NCI-H82 (cell line): ENCODE results near the gene CEACAM19.
"Not testable (repeated sequence)": the region's sequence is repeated elsewhere in the genome, so short reads cannot be mapped to it uniquely, and the experiment has no call there.

Experiments used
- DNase-seq: peaks from one replicate; lab custom pipeline; 2025; lab: John Stamatoyannopoulos, UW

CEACAM19 gene, protein sequence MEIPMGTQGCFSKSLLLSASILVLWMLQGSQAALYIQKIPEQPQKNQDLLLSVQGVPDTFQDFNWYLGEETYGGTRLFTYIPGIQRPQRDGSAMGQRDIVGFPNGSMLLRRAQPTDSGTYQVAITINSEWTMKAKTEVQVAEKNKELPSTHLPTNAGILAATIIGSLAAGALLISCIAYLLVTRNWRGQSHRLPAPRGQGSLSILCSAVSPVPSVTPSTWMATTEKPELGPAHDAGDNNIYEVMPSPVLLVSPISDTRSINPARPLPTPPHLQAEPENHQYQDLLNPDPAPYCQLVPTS

DNA sequence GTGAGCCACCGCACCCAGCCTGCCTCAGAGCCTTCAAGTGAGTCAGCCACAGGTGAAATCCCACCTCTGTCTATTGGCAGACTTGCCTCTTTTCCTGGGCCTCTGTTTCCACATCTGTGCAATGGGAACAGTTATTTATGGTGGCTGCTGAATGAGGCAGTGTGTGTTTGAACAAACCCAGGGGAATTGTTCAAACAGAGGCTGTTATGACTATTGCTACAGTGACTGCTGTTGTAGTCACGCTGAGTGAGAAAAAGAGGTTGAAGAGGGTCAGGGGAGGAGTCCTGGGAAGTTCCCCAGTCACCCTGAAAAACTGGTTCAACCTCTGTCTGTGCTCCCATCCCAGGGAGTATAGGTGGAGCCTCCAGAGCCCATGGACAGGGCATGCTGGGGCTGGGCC is at the start of gene CEACAM19:
CEACAM19 (plus strand) TSS at position 83 of the 400 bp plus-strand sequence. CDS start 450 bp downstream, outside the sequence.
- DNase-seq, result no peak

DNA sequence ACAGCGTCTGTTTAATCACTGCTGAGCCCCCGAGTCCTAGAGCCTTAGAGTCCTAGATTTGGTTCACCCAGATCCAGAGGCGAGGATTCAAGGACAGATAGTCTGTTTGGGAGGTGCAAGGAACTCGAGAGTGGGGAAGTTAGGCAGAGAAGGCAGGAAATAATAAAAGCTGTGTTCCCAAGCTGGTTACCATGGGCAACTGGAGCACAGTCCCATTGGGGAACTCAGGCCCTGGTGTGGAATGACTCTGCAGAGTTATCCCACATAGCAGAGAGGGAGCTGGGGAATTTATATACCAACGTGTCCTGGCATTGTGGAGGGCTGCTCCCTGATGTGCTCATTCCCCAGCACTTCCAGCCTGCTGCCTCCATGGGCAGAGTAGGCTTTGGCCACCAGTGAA is 48.2 kb upstream of the CEACAM19 start:
- no peak for DNase-seq

DNA sequence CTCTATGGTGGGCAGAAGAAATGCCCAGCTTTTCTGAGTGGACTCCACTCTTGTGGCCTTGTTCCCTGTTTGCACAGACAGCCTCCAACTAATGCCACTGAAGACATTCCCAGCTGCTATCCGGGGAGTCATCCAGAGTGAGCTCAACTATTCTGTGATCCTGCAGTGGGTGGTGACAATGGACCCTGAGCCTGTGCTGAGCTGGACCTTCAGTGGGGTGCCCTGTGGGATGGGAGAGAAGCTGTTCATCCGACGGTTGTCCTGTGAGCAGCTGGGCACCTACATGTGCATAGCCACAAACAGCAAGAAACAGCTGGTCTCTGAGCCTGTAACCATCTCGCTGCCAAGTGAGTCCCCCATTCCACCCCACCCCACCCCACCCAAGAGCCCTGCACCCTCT is 47.7 kb upstream of the CEACAM19 start:
- DNase-seq, result no peak

DNA sequence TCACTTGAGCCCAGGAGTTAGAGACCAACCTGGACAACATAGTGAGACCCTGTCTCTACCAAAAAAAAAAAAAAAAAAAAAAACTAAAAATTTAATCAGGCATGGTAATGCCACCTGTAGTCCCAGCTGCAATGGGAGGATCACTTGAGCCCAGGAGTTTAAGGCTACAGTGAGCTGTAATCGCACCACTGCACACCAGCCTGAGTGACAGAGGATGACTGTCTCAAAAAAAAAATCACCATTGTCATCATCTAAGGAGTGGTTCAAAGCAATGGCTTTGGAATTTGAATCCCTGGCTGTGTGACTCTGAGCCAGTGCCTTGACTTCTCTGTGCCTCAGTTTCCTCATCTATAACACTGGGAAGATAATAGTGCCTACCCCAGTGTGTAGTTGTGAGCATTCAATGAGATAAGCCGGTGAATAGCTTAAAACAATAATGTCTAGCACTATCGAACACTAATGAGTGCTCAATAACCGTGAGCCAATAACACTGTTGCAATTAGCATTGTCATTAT is 46.4 kb upstream of the CEACAM19 start:
- DNase-seq, result no peak

DNA sequence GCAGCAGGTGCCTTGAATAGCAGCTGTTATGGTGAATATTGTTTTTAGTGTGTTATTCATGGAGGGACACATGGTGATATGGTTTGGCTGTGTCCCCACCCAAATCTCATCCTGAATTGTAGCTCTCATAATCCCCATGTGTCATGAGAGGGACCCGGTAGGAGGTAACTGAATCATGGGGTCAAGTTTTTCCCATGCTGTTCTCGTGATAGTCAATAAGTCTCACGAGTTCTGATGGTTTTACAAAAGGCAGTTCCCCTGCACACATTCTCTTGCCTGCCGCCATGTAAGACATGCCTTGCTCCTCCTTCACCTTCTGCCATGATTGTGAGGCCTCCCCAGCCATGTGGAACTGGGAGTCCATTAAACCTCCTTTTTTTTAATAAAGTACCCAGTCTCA is 45.6 kb upstream of the CEACAM19 start:
- DNase-seq, result not testable (repeated sequence)

DNA sequence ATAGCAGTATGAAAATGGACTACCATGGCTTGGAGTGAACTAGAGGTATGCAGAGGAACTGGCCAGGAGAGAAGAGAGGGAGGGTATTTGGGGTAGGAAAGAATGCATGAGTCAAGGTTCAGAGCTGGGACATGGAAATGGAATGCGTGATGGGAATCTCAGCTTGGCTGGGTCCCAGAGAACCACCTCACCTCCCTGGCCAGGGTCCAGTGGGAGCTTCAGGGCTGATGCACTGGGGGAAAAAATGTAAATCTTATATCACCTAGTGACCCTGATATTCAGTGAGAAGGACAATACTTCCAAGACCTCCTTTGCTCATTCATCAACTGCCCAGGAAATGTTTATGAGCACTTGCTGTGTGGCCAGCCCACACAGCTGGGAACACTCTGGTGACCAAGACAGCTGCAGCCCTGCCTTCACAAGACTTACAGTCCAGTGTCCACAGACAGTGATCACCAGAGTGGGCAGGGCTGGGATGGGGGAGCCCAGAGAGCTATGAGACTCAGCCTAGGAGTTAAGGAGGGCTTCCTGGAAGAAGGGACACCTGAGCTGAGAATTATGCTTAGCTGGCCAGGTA is 45.1 kb upstream of the CEACAM19 start:
- DNase-seq, result no peak

DNA sequence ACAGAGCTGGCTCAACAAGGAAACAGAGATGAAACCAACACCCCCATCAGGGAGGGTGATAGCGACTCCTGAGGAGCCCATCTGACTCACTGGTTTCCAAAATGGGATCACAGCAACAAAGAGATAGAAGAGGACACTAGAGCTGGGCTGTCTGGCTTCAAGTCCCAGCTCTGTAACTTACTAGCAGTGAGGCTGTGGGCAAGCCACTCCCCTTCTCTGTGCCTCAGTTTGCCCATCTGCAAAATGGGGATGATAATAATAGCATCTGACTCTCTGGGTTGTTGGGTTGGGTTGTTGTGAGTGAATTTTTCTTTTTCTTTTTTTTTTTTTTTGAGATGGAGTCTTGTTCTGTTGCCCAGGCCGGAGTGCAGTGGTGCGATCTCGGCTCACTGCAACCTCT is 43.7 kb upstream of the CEACAM19 start:
- no peak for DNase-seq

DNA sequence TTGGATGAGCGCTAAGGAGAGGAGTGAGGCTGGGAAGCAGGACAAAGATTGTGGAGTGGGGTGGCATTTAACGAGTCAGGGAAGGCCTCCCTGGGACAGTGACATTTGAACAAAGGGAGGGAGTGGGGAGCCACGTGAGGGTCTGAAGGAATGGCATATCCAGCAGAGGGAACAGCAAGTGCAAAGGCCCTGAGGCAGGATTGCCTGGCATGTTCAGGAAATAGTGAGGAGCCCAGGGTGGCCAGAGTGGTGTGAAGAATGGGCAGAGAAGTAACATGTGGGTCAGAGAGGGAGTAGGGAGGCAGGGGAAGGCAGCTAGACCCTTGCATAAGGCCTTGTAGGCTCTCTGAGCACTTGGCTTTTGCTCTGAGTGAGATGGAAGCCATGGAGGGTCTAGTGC is 42.5 kb upstream of the CEACAM19 start:
- no peak for DNase-seq

DNA sequence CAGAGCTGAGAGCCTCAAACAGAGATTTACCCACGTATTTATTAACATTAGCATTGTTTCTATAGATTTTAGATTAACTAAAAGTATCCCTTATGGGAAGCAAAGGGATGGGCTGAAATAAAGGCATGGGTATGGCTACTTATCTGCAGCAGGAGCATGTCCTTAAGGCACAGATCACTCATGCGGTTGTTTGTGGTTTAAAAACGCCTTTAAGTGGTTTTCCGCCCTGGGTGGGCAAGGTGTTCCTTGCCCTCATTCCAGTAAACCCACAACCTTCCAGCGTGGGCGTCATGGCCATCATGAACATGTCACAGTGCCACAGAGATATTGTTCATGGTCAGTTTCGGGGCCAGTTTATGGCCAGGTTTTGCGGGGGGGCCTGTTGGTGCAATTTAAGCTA is 39.7 kb upstream of the CEACAM19 start:
- not testable (repeated sequence) for DNase-seq

DNA sequence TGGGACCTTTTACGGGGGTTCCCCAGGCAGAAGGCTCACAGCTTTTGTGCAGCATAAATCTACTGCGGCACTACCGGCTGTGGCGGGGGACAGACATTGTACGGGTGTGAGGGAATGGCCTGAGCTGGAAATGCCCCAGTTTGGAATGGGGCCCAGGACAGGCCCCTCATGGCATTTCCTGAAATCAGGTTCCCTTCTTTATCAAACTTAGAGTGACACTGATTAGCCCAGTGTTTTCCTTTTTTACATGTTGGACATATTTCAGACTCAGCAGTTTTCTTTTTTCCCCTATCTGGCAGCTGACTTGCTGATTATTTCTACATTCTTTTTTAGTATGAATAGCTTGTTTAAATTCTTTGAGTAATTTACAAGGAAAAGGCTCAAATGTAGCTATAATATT is 37.2 kb upstream of the CEACAM19 start:
- DNase-seq, result not testable (repeated sequence)

DNA sequence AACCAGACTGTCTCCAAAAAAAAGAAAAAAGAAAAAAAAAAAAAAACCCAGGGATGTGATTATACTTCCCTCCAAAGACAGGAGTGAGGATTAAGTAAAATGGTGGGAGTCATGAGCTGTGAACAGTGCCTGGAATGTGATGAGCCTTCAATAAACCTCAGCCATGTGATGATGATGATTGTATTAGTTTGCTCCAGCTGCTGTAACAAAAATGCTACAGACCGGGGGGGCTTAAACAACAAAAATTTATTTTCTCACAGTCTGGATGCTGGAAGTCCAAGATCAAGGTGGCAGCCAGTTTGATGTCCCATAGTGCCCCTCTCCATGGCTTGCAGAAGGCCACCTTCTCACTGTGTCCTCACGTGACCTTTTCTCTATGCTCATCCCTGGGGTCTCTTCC is 36.5 kb upstream of the CEACAM19 start:
- no peak for DNase-seq

DNA sequence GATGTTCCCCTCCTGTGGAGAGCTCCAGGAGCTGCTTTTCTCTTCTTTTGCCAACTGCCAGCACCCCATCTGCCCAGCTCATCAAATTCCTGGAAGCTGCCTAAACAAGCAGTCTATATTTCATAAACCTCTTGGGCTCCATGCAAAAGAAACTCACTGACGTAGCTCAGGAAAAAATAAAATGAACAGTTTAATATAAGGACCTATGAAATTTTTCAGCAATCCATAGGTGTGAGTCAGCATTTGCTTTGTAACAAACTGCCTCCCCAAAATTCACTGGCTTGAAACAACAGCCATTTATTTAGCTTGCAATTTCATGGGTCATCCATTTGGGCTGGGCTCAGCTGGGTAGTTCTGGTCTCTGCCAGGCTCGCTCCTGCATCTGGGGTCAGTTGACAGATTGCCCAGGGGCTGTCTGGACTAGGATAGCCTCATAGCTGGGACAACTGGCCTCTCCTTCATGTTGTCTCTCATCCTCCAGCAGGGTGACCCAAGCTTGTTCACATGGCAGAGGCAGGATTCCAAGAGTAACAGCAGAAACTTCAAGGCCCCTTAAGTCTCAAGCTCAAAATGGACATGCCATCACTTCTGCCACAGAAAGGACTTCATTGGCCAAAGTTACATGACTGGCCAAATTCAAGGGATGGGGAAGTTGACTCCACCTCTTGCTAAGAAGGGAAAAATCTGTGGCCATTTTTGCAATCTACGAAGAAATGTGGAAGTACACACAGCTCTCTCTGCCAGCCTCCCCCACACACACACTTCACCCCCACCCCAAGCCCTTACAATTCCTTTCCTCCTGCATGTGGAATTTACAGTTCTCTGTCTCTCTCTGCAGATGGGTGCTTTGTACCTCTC is 35.5 kb upstream of the CEACAM19 start:
- no peak for DNase-seq

DNA sequence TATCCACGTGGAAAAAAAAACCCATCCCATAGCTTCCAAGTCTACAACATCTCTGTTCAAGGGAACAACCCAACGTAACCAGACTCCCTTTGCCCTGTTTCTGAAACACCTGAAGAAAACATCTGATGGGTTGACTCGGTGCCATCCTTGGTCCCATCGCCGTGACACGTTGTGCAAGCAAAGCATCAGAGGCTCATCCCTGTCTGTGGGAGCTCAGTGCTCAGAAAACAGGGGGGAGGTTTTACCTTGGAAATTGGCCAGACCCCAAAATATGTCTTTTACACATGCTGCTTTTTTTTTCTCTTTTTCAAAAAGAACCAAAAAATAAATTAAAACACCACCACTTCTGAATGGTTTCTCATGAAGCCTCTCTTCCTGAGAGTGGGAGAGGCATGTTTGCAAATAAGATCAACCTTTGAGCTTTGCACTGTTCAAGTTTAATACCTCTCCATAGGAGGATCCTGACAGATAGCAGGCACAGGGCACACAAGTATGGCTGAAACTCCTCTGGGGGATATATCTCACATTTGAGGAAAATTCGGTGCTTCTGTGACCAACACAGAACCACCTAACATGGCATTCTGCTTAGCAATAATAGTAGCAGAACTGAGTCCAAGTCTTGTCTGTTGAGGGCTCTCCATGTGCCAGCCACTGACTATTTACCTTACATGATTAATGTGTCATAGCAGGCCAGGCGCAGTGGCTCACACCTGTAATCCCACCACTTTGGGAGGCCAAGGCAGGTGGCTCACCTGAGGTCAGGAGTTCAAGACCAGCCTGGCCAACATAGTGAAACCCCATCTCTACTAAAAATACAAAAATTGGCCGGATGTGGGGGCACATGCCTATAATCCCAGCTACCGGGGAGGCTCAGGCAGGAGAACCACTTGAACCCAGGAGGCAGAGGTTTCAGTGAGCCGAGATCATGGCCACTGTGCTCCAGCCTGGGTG is 34.6 kb upstream of the CEACAM19 start:
- DNase-seq, result no peak

DNA sequence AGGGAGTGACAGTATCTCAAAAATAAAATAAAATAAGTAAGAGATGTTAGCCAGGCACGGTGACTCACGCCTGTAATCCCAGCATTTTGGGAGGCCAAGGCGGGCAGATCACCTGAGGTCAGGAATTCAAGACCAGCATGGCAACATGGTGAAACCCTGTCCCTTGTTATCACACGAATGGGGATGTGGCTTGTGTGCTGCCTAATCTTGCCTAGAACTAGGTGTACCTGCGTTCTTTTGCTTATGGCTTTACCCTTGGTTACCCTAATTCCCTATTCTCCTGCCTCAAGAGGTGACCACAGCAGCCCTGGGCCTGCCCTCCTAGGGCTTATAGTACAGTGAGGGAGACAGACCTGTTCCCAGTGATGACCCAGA is 33.9 kb upstream of the CEACAM19 start:
- DNase-seq, result no peak

DNA sequence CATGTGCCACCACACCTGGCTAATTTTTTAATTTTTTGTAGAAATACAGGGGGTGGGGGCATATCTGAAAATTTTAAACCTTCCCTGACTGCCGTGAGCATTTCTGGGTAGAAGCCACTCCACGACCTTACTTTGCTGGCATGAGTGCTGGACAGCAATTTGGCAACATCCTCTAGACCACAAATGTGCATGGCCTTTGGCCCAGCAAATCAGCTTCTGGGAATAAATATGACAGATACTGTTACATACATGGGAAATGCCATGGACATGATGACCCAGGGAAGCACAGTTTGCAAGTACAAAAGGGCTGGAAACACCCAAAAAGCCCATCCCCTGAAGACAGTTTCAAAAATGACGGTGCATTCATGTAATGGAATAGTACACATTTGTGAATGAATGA is 30.8 kb upstream of the CEACAM19 start:
- DNase-seq, result no peak

DNA sequence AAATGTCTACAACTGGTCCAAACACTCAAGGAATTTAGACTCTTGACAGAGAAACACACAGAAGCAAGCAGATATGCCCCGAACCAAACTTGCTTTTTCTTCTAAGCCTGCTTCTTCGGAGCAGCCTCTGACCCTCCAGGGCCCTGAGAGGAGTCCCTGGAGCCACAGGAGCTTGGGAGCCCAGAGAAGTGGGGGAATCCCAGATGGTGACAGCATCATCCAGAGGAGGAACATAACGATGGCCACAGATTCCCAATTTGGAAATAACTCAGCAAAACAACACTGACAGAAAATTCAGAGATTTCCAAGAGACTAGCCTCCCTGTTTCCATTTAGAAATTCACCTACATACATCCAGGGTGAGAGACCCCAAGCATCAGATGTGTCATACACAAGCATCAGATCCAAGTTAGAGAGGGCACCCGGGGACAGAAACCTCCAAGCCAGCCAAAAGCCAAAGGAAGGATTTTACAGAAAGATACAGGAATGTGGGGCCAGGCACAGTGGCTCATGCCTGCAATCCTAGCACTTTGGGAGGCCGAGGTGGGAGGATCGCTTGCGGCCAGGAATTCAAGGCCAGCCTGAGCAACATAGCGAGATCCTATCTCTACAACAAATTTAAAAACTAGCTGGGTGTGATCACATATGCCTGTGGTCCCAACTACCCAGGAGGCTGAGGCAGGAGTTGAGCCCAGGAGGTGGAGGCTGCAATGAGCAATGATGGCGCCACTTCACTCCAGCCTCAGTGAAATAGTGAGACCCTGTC is 29.6 kb upstream of the CEACAM19 start:
- no peak for DNase-seq

DNA sequence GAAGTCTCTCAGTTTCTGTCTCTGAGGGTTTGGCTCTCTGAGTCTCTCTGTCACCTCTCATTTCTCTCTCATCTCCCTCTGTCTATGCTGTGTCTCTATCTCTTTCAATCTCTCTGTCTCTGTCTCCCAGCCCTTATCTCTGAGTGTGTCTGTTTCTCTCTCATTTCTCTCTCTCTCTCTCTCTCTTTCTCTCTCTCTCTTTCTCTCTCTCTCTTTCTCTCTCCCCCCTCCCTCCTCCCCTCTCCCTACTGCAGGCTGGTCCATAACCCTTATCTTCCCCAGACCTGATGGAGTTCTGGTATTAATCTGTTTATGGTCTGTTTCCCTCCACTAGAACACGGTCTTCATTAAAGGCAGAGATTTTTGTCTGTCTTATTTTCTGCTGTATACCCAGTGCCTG is 28.9 kb upstream of the CEACAM19 start:
- no peak for DNase-seq

DNA sequence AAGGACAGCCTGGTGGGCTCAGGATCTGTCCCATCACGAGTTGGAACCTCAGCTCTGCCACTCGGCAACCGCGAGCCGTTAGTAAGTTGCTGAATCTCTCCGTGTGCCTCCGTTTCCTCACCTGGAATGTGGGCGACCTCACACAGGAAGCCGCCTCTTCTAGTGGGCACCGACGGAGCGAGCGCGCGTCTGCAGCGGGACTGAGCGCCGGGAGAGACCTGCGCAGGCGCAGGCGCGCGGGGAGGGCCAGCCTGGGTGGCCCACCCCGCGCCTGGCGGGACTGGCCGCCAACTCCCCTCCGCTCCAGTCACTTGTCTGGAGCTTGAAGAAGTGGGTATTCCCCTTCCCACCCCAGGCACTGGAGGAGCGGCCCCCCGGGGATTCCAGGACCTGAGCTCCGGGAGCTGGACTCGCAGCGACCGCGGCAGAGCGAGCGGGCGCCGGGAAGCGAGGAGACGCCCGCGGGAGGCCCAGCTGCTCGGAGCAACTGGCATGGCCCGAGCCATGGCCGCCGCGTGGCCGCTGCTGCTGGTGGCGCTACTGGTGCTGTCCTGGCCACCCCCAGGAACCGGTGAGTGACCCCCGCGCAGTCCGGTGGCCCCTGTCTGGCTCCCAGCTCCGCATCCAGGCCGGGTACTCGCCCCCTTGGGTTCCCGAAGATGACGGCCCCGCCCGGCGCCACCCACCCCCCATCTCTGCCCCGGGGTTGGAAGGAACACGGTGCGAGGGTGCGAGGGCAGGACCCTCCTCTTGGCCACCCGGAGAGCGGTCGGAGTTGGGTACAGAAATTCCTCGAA is 27.5 kb upstream of the CEACAM19 start, which contains the start of gene PVR:
PVR (plus strand) TSS at position 306 of the 797 bp plus-strand sequence; CDS start at position 493, 187 bp downstream.
- peak; percentile 88 for DNase-seq

DNA sequence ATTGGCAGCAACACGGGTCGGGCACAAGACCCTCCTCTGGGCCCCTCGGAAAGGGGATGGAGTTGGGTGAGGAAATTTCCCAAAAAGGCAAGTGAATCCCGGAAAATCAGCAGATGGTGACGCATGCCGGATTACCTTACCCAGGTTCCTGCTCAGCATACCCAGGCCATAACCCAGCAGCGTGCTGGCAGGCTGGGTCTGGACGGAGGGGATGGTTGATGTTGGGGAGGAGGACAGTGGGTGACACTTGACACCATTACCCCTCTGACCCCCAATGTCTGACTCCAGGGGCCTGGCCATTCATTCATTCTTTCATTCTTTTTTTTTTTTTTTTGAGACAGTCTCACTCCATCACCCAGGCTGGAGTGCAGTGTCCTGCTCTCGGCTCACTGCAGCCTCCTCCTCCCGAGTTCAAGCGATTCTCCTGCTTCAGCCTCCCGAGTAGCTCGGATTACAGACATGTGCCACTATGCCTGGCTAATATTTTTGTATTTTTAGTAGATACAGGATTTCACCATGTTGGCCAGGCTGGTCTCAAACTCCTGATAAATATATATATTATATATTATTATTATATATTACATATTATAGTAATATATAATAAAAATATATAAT is 26.8 kb upstream of the CEACAM19 start:
- DNase-seq, result peak; percentile 74
